Activated CD4-positive, alpha-beta memory T cell treated with anti-CD3 and anti-CD28 coated beads, Interleukin-2, amount 10 ng/mL, durations not matched to agents 7 days and 5 days (primary cell): ENCODE results near the gene FCER1G. TPM values are rescaled to one million over a fixed set of nuclear protein-coding genes. Genes with fewer than 3 reads are reported as not detected.
A peak's percentile ranks its signal among the peaks of the same experiment; 100 is the strongest.

Experiments
- CTCF ChIA-PET: fragments of 350-600 bp; sonication (Branson Sonifier 250); formaldehyde crosslinking; loops from one replicate; lab custom pipeline; 2021; ENCODE audit warnings: antibody characterized with exemption, inconsistent platforms; lab: Charles Lee
- POLR2A ChIA-PET: fragments of 350-600 bp; sonication (Branson Sonifier 250); formaldehyde crosslinking; loops from one replicate; lab custom pipeline; 2021; ENCODE audit warnings: antibody characterized with exemption; lab: Charles Lee
- DNase-seq: peaks from one replicate; pipeline ENCODE4 v3.0.0-alpha.2; 2020
- H3K27ac Mint-ChIP-seq: one replicate; pipeline ENCODE4 v1.8.0; 2021; ENCODE audit warnings: mild to moderate bottlenecking, mixed read lengths
- H3K27me3 Mint-ChIP-seq: one replicate; pipeline ENCODE4 v1.8.0; 2021; ENCODE audit warnings: mixed read lengths
- H3K36me3 Mint-ChIP-seq: one replicate; pipeline ENCODE4 v1.8.0; 2021; ENCODE audit warnings: low read depth, mixed read lengths
- H3K4me1 Mint-ChIP-seq: one replicate; pipeline ENCODE4 v1.8.0; 2021; ENCODE audit warnings: mixed read lengths
- H3K4me3 Mint-ChIP-seq: one replicate; pipeline ENCODE4 v1.8.0; 2021; ENCODE audit warnings: mild to moderate bottlenecking, mixed read lengths
- H3K9me3 Mint-ChIP-seq: one replicate; pipeline ENCODE4 v1.8.0; 2021; ENCODE audit warnings: mixed read lengths
- total RNA-seq, 2 experiments: library from RNA; stranded (reverse); gene quantifications; one replicate each; pipeline ENCODE4 v1.2.3, GENCODE V29; 2021

Gene FCER1G
- total RNA-seq, 2 experiments from 2014 or later, result 1.1 to 1.3 TPM

DNA sequence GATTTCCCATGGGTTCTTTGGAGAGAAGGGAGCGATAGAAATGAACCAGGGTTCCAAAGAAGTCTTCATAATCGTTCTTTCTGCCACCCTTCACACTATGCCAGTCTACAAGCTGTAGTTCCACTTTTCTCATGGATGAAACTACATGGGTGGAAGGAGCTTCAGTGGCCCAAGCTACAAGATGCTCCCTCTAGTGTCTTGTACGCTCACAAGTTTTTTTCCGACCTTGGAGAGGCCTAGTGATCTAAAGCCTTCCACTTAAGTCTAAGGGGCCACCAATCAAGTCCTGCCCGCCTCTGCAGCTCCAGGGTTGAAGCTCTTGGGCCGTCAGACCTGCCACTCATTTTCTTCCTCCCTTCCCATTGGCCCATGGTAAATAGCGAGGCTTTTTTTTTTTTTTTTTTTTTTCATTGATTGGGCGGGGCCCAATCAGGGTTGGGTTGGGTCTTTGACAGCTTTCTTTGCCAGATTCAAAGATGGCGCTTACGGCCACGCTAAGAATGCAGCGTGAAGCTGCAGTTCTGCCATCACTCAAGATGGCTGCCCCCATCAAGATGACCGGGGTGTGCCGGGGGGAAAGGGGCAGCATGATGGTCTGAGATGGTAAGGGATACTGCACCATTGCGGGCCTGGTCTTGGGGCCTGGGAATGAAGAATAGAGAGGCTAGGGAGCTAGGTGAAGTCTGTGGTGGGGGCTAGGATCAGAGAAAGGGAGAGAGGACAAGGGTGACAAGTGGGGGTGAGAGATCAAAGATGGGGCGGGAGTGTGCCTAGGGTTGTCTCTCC lies 10.6 kb downstream of the FCER1G start, which contains the start of gene TOMM40L:
Gene TOMM40L, plus strand, starts transcription at position 527 of the 786 bp plus-strand sequence. CDS start 430 bp downstream, outside the sequence.
- peak within 1 kb of the TSS; percentile 100 for H3K4me3 Mint-ChIP-seq
- H3K36me3 Mint-ChIP-seq, result peaks cover 29% of the 10 kb centered on the region
- DNase-seq, result peak; percentile 90
- POLR2A ChIA-PET, result interaction anchor here (0.6 to 3.5 kb wide), 33 partner anchors 9 to 963 kb away, joined by 3 to 69 read pairs (median 5); partner anchors contain the start of genes ARHGAP30, CFAP126, DCAF8 and DEDD
- H3K27ac Mint-ChIP-seq, result peak within 1 kb of the TSS; percentile 94
- CTCF ChIA-PET, result interaction anchor here (0.7 to 10.7 kb wide), 53 partner anchors 10 to 524 kb away, joined by 3 to 193 read pairs (median 5); partner anchors contain the start of genes ADAMTS4, ARHGAP30, B4GALT3 and CFAP126
- no peaks in the 10 kb centered on the region for H3K9me3 Mint-ChIP-seq
- no peaks in the 10 kb centered on the region for H3K27me3 Mint-ChIP-seq
- peaks cover 45% of the 10 kb centered on the region for H3K4me1 Mint-ChIP-seq

GRCh38 chr1:161226320-161226711 lies 11.2 kb downstream of the FCER1G start:
- H3K36me3 Mint-ChIP-seq, result peaks cover 29% of the 10 kb centered on the region
- no peaks in the 10 kb centered on the region for H3K9me3 Mint-ChIP-seq
- peaks cover 43% of the 10 kb centered on the region for H3K4me1 Mint-ChIP-seq
- peak overlapping the region; percentile 100 for H3K4me3 Mint-ChIP-seq
- H3K27ac Mint-ChIP-seq, result peak overlapping the region; percentile 94
- no peaks in the 10 kb centered on the region for H3K27me3 Mint-ChIP-seq
- POLR2A ChIA-PET, result interaction anchor here (0.8 to 3.5 kb wide), 25 partner anchors 10 to 174 kb away, joined by 3 to 69 read pairs (median 6); partner anchors contain the start of genes ARHGAP30, CFAP126, DEDD and NDUFS2
- CTCF ChIA-PET, result interaction anchor here (0.7 to 10.7 kb wide), 47 partner anchors 9 to 518 kb away, joined by 3 to 193 read pairs (median 5); partner anchors contain the start of genes ADAMTS4, ARHGAP30, B4GALT3 and FCER1G
- DNase-seq, result no peak

DNA sequence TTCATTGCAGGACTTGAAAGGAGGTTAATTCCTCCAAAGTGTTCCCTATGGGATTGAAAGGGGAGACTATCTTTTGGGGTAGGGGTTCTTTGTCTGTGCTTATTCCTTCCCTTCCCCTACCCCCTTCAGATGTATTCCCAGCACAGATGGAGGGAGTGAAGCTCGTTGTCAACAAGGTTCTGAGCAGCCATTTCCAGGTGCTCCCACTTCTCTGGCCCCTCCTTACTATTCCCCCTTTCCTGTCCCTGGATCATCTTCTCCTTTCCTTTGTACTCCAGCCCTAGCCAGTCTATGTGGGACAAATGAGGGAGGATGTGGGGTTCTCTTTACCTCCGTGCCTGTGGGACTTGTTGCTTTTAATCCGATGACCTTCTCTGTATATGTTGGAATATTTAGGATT lies 11.7 kb downstream of the FCER1G start:
- Mint-ChIP-seq H3K4me1 (peaks cover 43% of the 10 kb centered on the region), H3K4me3 (peak overlapping the region; percentile 100), H3K9me3 (no peaks in the 10 kb centered on the region), H3K27me3 (no peaks in the 10 kb centered on the region), H3K27ac (peak overlapping the region; percentile 94), H3K36me3 (peaks cover 29% of the 10 kb centered on the region)
- CTCF ChIA-PET, result interaction anchor here (0.7 to 10.7 kb wide), 21 partner anchors 9 to 181 kb away, joined by 3 to 193 read pairs (median 17); partner anchors contain the start of genes ARHGAP30, FCER1G, NDUFS2 and NIT1
- no peak for DNase-seq
- POLR2A ChIA-PET, result interaction anchor here (1.2 to 3.5 kb wide), 8 partner anchors 16 to 174 kb away, joined by 3 to 69 read pairs (median 11); partner anchors contain the start of genes NDUFS2, PPOX and SDHC

DNA sequence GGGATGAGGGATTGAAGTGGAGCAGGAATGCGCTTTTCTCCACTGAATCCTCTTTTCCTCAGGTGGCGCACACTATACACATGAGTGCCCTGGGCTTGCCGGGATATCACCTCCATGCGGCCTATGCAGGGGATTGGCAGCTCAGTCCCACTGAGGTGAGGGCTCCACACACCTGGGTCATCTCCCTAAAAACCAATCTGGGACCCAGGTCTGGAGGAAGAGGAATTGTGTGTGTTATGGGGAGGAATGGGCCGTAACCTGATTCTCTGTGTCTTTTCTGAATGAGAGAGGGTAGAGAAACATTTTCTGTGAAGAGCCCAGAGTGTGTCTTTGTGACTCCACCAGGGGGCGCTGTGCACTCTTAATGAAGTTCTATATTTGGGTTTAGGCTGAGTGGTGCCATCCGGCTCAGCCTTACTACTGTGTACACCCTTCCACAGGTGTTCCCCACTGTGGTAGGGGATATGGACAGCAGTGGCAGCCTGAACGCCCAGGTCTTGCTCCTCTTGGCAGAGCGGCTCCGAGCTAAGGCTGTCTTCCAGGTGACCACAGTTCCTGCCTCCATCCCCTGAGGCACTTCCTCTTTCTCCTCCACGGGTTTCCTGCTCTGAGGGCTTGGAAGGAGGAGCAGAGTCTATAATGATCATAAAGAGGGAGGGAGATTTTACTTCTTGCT lies 12.2 kb downstream of the FCER1G start:
- peaks cover 29% of the 10 kb centered on the region for H3K36me3 Mint-ChIP-seq
- CTCF ChIA-PET, result interaction anchor here (0.6 to 10.7 kb wide), 21 partner anchors 9 to 162 kb away, joined by 3 to 193 read pairs (median 14); partner anchors contain the start of genes FCER1G, NDUFS2, NIT1 and NR1I3

GRCh38 chr1:161228032-161228431 lies 12.9 kb downstream of the FCER1G start:
- H3K27ac Mint-ChIP-seq, result peak overlapping the region; percentile 74
- H3K9me3 Mint-ChIP-seq, result no peaks in the 10 kb centered on the region
- H3K4me3 Mint-ChIP-seq, result peak overlapping the region; percentile 100
- H3K36me3 Mint-ChIP-seq, result peaks cover 29% of the 10 kb centered on the region
- peaks cover 40% of the 10 kb centered on the region for H3K4me1 Mint-ChIP-seq
- CTCF ChIA-PET, result interaction anchor here (0.6 to 10.7 kb wide), 14 partner anchors 8 to 161 kb away, joined by 3 to 193 read pairs (median 4); partner anchors contain the start of genes NDUFS2, NIT1, PFDN2 and PPOX
- no peak for DNase-seq
- H3K27me3 Mint-ChIP-seq, result no peaks in the 10 kb centered on the region
- POLR2A ChIA-PET, result interaction anchor here (1.0 to 2.1 kb wide), 3 partner anchors 18 to 78 kb away, joined by 3 to 7 read pairs (median 4); partner anchors contain the start of gene NDUFS2

More for the DNA sequence above, 12.2 kb downstream of the FCER1G start:
- peak; percentile 91 for DNase-seq
- Mint-ChIP-seq H3K9me3 (no peaks in the 10 kb centered on the region), H3K4me1 (peaks cover 40% of the 10 kb centered on the region), H3K4me3 (peak overlapping the region; percentile 100), H3K27me3 (no peaks in the 10 kb centered on the region), H3K27ac (peak overlapping the region; percentile 74)
- POLR2A ChIA-PET, result interaction anchor here (1.0 to 3.5 kb wide), 6 partner anchors 17 to 173 kb away, joined by 4 to 69 read pairs (median 8); partner anchors contain the start of genes NDUFS2 and PPOX

DNA sequence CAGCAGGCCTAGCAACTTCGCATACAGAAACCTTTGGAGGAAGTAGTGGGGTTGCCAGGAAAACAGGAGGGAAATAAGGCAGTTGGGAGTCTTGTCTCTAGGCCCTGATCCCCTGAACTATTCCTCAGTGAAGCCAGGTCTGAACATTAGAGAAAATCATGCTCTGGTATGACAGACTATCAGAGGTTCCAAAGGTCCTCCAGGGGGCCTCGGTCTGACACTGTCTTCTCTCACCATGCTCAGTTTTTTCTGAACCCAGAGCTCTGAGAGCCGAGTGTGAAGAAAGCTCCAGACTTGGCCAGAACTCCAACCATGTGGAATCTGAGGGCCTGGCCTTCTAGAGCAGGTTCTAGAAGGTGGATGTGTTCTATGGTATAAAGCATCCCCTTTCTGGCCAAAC lies 14.8 kb downstream of the FCER1G start:
- H3K27me3 Mint-ChIP-seq, result no peaks in the 10 kb centered on the region
- POLR2A ChIA-PET, result interaction anchor here (0.9 to 1.3 kb wide), 5 partner anchors 10 to 155 kb away, joined by 3 to 6 read pairs (median 3); partner anchors contain the start of genes NDUFS2 and SDHC
- CTCF ChIA-PET, result interaction anchor here (0.6 to 10.7 kb wide), 7 partner anchors 23 to 153 kb away, joined by 3 to 193 read pairs (median 5); partner anchors contain the start of gene PPOX

GRCh38 chr1:161230762-161231161 lies 15.7 kb downstream of the FCER1G start:
- no peak for DNase-seq
- no peak overlapping the region for H3K27ac Mint-ChIP-seq
- no peaks in the 10 kb centered on the region for H3K9me3 Mint-ChIP-seq
- ChIA-PET POLR2A (interaction anchor here (0.6 kb wide), 1 partner anchor 141 kb away, joined by 3 read pairs; no protein-coding TSS in a partner anchor), CTCF (interaction anchor here (0.6 to 10.7 kb wide), 8 partner anchors 22 to 152 kb away, joined by 3 to 193 read pairs (median 4); partner anchors contain the start of gene PPOX)
- peaks cover 29% of the 10 kb centered on the region for H3K36me3 Mint-ChIP-seq
- no peak overlapping the region for H3K4me3 Mint-ChIP-seq
- H3K27me3 Mint-ChIP-seq, result no peaks in the 10 kb centered on the region
- peaks cover 27% of the 10 kb centered on the region for H3K4me1 Mint-ChIP-seq

More for the DNA sequence above, 14.8 kb downstream of the FCER1G start:
- H3K4me1 Mint-ChIP-seq, result peaks cover 34% of the 10 kb centered on the region
- no peak overlapping the region for H3K27ac Mint-ChIP-seq
- H3K9me3 Mint-ChIP-seq, result no peaks in the 10 kb centered on the region
- H3K4me3 Mint-ChIP-seq, result no peak overlapping the region
- H3K36me3 Mint-ChIP-seq, result peaks cover 29% of the 10 kb centered on the region
- no peak for DNase-seq

DNA sequence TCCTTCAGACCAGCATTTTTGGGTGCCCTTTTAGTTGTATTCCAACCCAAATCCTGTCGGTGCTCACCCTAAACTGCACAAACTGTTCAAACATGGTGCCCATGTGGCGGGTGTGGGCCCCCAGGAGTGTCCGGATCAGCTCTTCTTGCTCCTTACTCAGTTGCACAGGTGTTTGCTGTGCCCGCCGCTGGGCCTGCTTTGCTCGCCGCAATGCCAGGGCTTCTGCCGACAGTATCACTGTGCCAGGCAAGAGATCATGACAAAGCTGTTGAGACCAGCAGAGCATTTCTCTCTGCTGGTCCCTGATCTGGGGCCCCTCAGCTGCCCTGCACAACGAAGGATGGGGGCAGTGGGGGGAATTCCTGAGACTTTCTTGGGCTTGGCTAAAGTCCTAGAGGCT lies 18.0 kb downstream of the FCER1G start:
- Mint-ChIP-seq H3K36me3 (peaks cover 19% of the 10 kb centered on the region), H3K27me3 (peaks cover 2% of the 10 kb centered on the region), H3K9me3 (no peaks in the 10 kb centered on the region), H3K27ac (no peak overlapping the region), H3K4me3 (no peak overlapping the region), H3K4me1 (peaks cover 6% of the 10 kb centered on the region)
- CTCF ChIA-PET, result interaction anchor here (10.7 kb wide), 1 partner anchor 150 kb away, joined by 193 read pairs; no protein-coding TSS in a partner anchor
- no peak for DNase-seq
- POLR2A ChIA-PET, result interaction anchor here (0.7 kb wide), 1 partner anchor 31 kb away, joined by 3 read pairs; the partner anchor contains the start of gene NDUFS2

DNA sequence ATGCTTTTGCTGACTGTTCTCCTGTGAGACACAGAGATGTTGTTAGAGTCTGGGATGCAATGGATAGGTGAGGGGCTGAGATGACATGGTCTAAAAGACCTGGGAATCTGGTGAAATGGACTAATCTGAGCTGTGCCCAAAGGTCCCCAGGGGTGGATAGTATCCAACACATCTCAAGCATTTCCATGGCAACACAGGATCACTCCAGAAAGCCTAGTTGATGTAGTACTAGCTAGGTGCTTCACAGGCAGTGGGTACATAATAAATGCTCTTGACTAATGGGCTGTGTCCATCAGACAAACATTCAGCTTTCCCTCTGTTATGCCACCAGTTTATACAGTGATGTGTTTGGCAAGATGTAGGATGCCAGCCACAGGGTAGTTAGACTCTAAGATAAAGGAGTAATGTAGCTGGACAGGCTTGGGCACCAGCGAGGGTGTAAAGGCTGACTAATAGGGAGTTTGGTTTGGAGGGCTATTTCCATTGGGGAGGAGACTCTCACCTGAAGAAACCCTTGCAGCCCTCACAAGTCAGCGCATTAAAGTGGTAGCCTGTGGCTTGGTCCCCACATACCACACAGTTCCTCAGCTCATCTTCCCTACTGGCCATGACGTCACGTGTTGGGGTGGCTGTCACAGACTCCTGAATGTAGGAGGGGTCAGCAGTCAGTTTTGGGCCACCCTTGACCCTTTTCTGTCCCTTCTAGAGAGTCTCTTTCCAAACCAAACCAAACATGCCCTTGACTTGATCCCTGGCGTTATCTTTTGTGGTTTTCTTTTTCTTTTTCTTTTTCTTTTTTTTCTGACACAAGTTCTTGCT lies 21.1 kb downstream of the FCER1G start:
- CTCF ChIA-PET, result interaction anchor here (1.0 to 1.4 kb wide), 5 partner anchors 8 to 146 kb away, joined by 3 to 6 read pairs (median 5); partner anchors contain the start of gene TOMM40L
- no peak for DNase-seq
- H3K4me3 Mint-ChIP-seq, result no peak overlapping the region
- H3K4me1 Mint-ChIP-seq, result no peaks in the 10 kb centered on the region
- POLR2A ChIA-PET, result no interaction called here
- no peaks in the 10 kb centered on the region for H3K36me3 Mint-ChIP-seq
- peaks cover 6% of the 10 kb centered on the region for H3K27me3 Mint-ChIP-seq
- no peak overlapping the region for H3K27ac Mint-ChIP-seq
- H3K9me3 Mint-ChIP-seq, result no peaks in the 10 kb centered on the region

GRCh38 chr1:161238039-161238473 lies 23.0 kb downstream of the FCER1G start, which contains the start of gene NR1I3:
TSS of gene NR1I3 (minus strand) at chr1:161238203. CDS start at chr1:161236565, 1,638 bp downstream.
- DNase-seq, result no peak
- peaks cover 12% of the 10 kb centered on the region for H3K27me3 Mint-ChIP-seq
- H3K4me3 Mint-ChIP-seq, result no peak within 1 kb of the TSS
- ChIA-PET POLR2A (no interaction called here), CTCF (interaction anchor here (3.5 kb wide), 1 partner anchor 12 kb away, joined by 14 read pairs; the partner anchor contains the start of gene TOMM40L)
- no peaks in the 10 kb centered on the region for H3K4me1 Mint-ChIP-seq
- no peaks in the 10 kb centered on the region for H3K9me3 Mint-ChIP-seq
- H3K36me3 Mint-ChIP-seq, result no peaks in the 10 kb centered on the region
- H3K27ac Mint-ChIP-seq, result no peak within 1 kb of the TSS

GRCh38 chr1:161241682-161242081 lies 26.6 kb downstream of the FCER1G start:
- H3K36me3 Mint-ChIP-seq, result no peaks in the 10 kb centered on the region
- CTCF ChIA-PET, result no interaction called here

More at GRCh38 chr1:161241682-161242081, 26.6 kb downstream of the FCER1G start:
- no peaks in the 10 kb centered on the region for H3K4me1 Mint-ChIP-seq
- DNase-seq, result no peak
- no peaks in the 10 kb centered on the region for H3K9me3 Mint-ChIP-seq
- peaks cover 16% of the 10 kb centered on the region for H3K27me3 Mint-ChIP-seq
- POLR2A ChIA-PET, result no interaction called here
- H3K27ac Mint-ChIP-seq, result no peak overlapping the region
- no peak overlapping the region for H3K4me3 Mint-ChIP-seq
